Keratinocyte (primary cell): Measurements from ENCODE around the gene WDPCP. TPM values are rescaled to one million over a fixed set of nuclear protein-coding genes. Genes with fewer than 3 reads are reported as not detected.

ENCODE experiments used
- DNase-seq: peaks from one replicate; pipeline ENCODE4 v3.0.0-alpha.2; 2011; ENCODE audit warnings: low read depth, missing footprints, low spot score
- FAIRE-seq: peaks from 2 replicates; lab custom pipeline; 2011; peaks lifted over from hg19 to GRCh38; lab: Jason Lieb, UNC
- H2AFZ ChIP-seq: 2 replicates; pipeline ENCODE4 v1.6.0; 2012; ENCODE audit warnings: low read length, control low read depth, inconsistent platforms; ENCODE audit not compliant: control insufficient read depth
- H3K27ac ChIP-seq: 2 replicates; pipeline ENCODE4 v1.5.1; 2011; ENCODE audit warnings: low read length; ENCODE audit not compliant: control insufficient read depth, insufficient read depth
- H3K27me3 ChIP-seq: 3 replicates; pipeline ENCODE4 v1.6.0; 2011; ENCODE audit warnings: low read length; ENCODE audit not compliant: control insufficient read depth, insufficient read depth; ENCODE audit errors: extremely low read depth
- H3K36me3 ChIP-seq, 2 experiments: 2 replicates in 1 of 2; 3 replicates in 1 of 2; pipeline ENCODE4 v1.5.1; 2011; ENCODE audit warnings: low read length in 2 of 2, mild to moderate bottlenecking in 1 of 2; ENCODE audit not compliant: control insufficient read depth in 2 of 2, insufficient read depth in 2 of 2; ENCODE audit errors: extremely low read depth in 1 of 2
- H3K4me1 ChIP-seq: 3 replicates; pipeline ENCODE4 v1.5.1; 2011; ENCODE audit warnings: low read length; ENCODE audit not compliant: control insufficient read depth, insufficient read depth; ENCODE audit errors: extremely low read depth
- H3K4me2 ChIP-seq: 3 replicates; pipeline ENCODE4 v1.6.0; 2011; ENCODE audit warnings: low read depth, low read length; ENCODE audit not compliant: control insufficient read depth, insufficient read depth; ENCODE audit errors: extremely low read depth
- H3K4me3 ChIP-seq, 3 experiments: fragments of 200-600 bp in 1 of 3; sonication (generic) in 1 of 3; 2 replicates in 2 of 3; 3 replicates in 1 of 3; pipeline ENCODE4 v1.5.1; 2011 to 2016; ENCODE audit warnings: low read length in 3 of 3, mild to moderate bottlenecking in 3 of 3, control low read depth in 2 of 3, inconsistent platforms in 1 of 3, low read depth in 1 of 3, mixed read lengths in 1 of 3, mixed run types in 1 of 3, moderate library complexity in 1 of 3; ENCODE audit not compliant: control insufficient read depth in 2 of 3, insufficient read depth in 2 of 3; ENCODE audit errors: extremely low read depth in 1 of 3
- H3K79me2 ChIP-seq: 2 replicates; pipeline ENCODE4 v1.6.0; 2012; ENCODE audit warnings: low read length; ENCODE audit not compliant: control insufficient read depth, insufficient read depth
- H3K9ac ChIP-seq: 3 replicates; pipeline ENCODE4 v1.6.0; 2011; ENCODE audit warnings: low read length; ENCODE audit not compliant: control insufficient read depth, insufficient read depth; ENCODE audit errors: extremely low read depth
- H3K9me1 ChIP-seq: 3 replicates; pipeline ENCODE4 v1.6.0; 2011; ENCODE audit warnings: low read length; ENCODE audit not compliant: control insufficient read depth, insufficient read depth; ENCODE audit errors: extremely low read depth
- H3K9me3 ChIP-seq: 2 replicates; pipeline ENCODE4 v1.5.1; 2012; ENCODE audit warnings: low read depth, low read length; ENCODE audit not compliant: control insufficient read depth
- H4K20me1 ChIP-seq: 3 replicates; pipeline ENCODE4 v1.6.0; 2011; ENCODE audit warnings: low read length; ENCODE audit not compliant: control insufficient read depth, insufficient read depth; ENCODE audit errors: extremely low read depth
- CTCF ChIP-seq, 3 experiments: IDR thresholded peaks in 1 of 3; conservative IDR thresholded peaks in 1 of 3; optimal IDR thresholded peaks in 1 of 3; 2 replicates in 2 of 3; 3 replicates in 1 of 3; pipeline versions ENCODE3 to v1.5.1; 2011; ENCODE audit warnings: low read length in 3 of 3, mild to moderate bottlenecking in 3 of 3, moderate library complexity in 2 of 3, control low read depth in 1 of 3, inconsistent platforms in 1 of 3; ENCODE audit not compliant: insufficient read depth in 2 of 3; ENCODE audit errors: extremely low read depth in 1 of 3
- EZH2 ChIP-seq: IDR thresholded peaks from one replicate; pipeline ENCODE4 v1.6.1; 2012; ENCODE audit warnings: inconsistent platforms, mild to moderate bottlenecking, low read length, moderate library complexity
- dilution Hi-C: fragments of 300-500 bp; cut with MboI; formaldehyde crosslinking; loops from one replicate; pipeline ENCODE4 v1.7.0; 2020; ENCODE audit warnings: low sequenced_read_pairs; ENCODE audit not compliant: extremely low pct_ligation_motif_present
- polyA plus RNA-seq, 5 experiments: library from polyadenylated mRNA; depleted of rRNA in 3 of 5; stranded (reverse) in 3 of 5; stranded (forward) in 1 of 5; unstranded in 1 of 5; fragments of >200 nt; gene quantifications; 1 replicate in 1 of 5; 2 replicates in 3 of 5; 3 replicates in 1 of 5; pipeline versions ENCODE4 v1.2.1 to v1.2.3, GENCODE V29; 2011 to 2012; ENCODE audit warnings: missing spikeins in 2 of 5, low read depth in 1 of 5, low replicate concordance in 1 of 5

WDPCP gene
- polyA plus RNA-seq, 1 donor (not counting 4 experiments of a cell fraction or from before 2014, with no cell fraction given) = 2.9 TPM

GRCh38 chr2:63218800-63219526 lies 369.3 kb downstream of the WDPCP start:
- H3K9ac ChIP-seq = no peak overlapping the region
- no peaks in the 10 kb centered on the region for H3K9me3 ChIP-seq
- H3K27me3 ChIP-seq = no peaks in the 10 kb centered on the region
- no peaks in the 10 kb centered on the region for H3K79me2 ChIP-seq
- H4K20me1 ChIP-seq = no peaks in the 10 kb centered on the region
- H3K4me2 ChIP-seq = no peak overlapping the region
- H3K4me1 ChIP-seq = peaks cover 5% of the 10 kb centered on the region
- no peak for DNase-seq
- no peaks in the 10 kb centered on the region for H3K36me3 ChIP-seq
- FAIRE-seq = peak; percentile 5
- no peaks in the 10 kb centered on the region for H3K9me1 ChIP-seq
- no peak overlapping the region for H3K4me3 ChIP-seq
- dilution Hi-C loops = no loop called here
- no peak for TF ChIP-seq CTCF (optimal IDR thresholded peaks at IDR 0.05 in 1 of 3, IDR thresholded peaks at IDR 0.05 in 1 of 3, conservative IDR thresholded peaks at IDR 0.05 in 1 of 3; ENCODE audit: extremely low read depth in 1 of 3, insufficient read depth in 2 of 3, low read length in 3 of 3)
- no peak for TF ChIP-seq EZH2
- H2AFZ ChIP-seq = no peak overlapping the region
- no peak overlapping the region for H3K27ac ChIP-seq

- no peak overlapping the region for H3K27ac ChIP-seq
- no peak overlapping the region for H3K4me3 ChIP-seq
- FAIRE-seq (no peak), DNase-seq (no peak)
- H3K9me1 ChIP-seq = no peaks in the 10 kb centered on the region
- no peaks in the 10 kb centered on the region for H3K79me2 ChIP-seq
- no peaks in the 10 kb centered on the region for H3K4me1 ChIP-seq
- TF ChIP-seq EZH2 (no peak), CTCF (optimal IDR thresholded peaks at IDR 0.05 in 1 of 3, IDR thresholded peaks at IDR 0.05 in 1 of 3, conservative IDR thresholded peaks at IDR 0.05 in 1 of 3; ENCODE audit: extremely low read depth in 1 of 3, insufficient read depth in 2 of 3, low read length in 3 of 3) (no peak)
- dilution Hi-C loops = no loop called here
- no peaks in the 10 kb centered on the region for H4K20me1 ChIP-seq
- no peaks in the 10 kb centered on the region for H3K36me3 ChIP-seq
- no peak overlapping the region for H3K4me2 ChIP-seq
- H3K27me3 ChIP-seq = no peaks in the 10 kb centered on the region
- H3K9ac ChIP-seq = no peak overlapping the region
- H3K9me3 ChIP-seq = no peaks in the 10 kb centered on the region
- no peak overlapping the region for H2AFZ ChIP-seq
These were observed 393.0 kb downstream of the WDPCP start for GRCh38 chr2:63195310-63195709.
